Prostate gland (tissue), 2 donors: Measurements from ENCODE around the gene KCNT1. TPM values are rescaled to one million over a fixed set of nuclear protein-coding genes. Genes with fewer than 3 reads are reported as not detected.

Source experiments
- DNase-seq: peaks from one replicate; pipeline ENCODE4 v3.0.0-alpha.2; 2019; ENCODE audit warnings: low spot score
- H3K27ac ChIP-seq, 2 donors: fragments of 200-600 bp; sonication (generic); 2 replicates each; pipeline ENCODE4 v1.5.1; 2017 to 2019
- H3K27me3 ChIP-seq: fragments of 200-600 bp; sonication (generic); replicated peaks from 2 replicates; pipeline ENCODE4 v1.5.1; 2019; ENCODE audit not compliant: insufficient read depth
- H3K36me3 ChIP-seq, 2 donors: fragments of 200-600 bp; sonication (generic); 1 replicate in 1 of 2; 2 replicates in 1 of 2; pipeline versions ENCODE4 v1.5.1 to v1.8.1; 2017 to 2019
- H3K4me1 ChIP-seq: fragments of 200-600 bp; sonication (generic); replicated peaks from 2 replicates; pipeline ENCODE4 v1.5.1; 2019
- H3K4me3 ChIP-seq, 2 donors: fragments of 200-600 bp; sonication (generic); 2 replicates each; pipeline ENCODE4 v1.5.1; 2017 to 2019
- H3K9me3 ChIP-seq: fragments of 200-600 bp; sonication (generic); 2 replicates; pipeline ENCODE4 v1.5.1; 2017
- CTCF ChIP-seq, 4 experiments: fragments of 200-600 bp in 2 of 4; fragments of 450-650 bp in 2 of 4; sonication (generic) in 2 of 4; IDR thresholded peaks; 1 replicate in 3 of 4; 2 replicates in 1 of 4; pipeline ENCODE4 v1.5.1; 2016 to 2019; ENCODE audit warnings: antibody characterized with exemption in 4 of 4, mild to moderate bottlenecking in 2 of 4, moderate library complexity in 2 of 4
- POLR2A ChIP-seq: fragments of 450-650 bp; IDR thresholded peaks from one replicate; pipeline ENCODE4 v1.6.1; 2016; ENCODE audit warnings: antibody characterized with exemption, mild to moderate bottlenecking
- POLR2AphosphoS5 ChIP-seq: sonication (generic); formaldehyde crosslinking; IDR thresholded peaks from one replicate; pipeline ENCODE4 v1.6.1; 2017; ENCODE audit warnings: antibody characterized with exemption
- WGBS: methylation state at CpG from one replicate; pipeline ENCODE4 v1.1.5; 2018; 5-methylcytosine and 5-hydroxymethylcytosine counted together
- intact Hi-C: fragments of 100-400 bp; cut with DNase I; formaldehyde crosslinking; loops from one replicate; pipeline ENCODE4 v1.14.2; 2022
- total RNA-seq, 2 donors: library from RNA; depleted of rRNA; stranded (reverse); fragments of >200 nt; gene quantifications; one replicate each; pipeline ENCODE4 v1.1.0, GENCODE V29; 2016

The KCNT1 gene
- total RNA-seq, 2 donors from 2014 or later: 0.09 to 3.0 TPM

- DNase-seq: no peak
- H3K27me3 ChIP-seq: no peaks in the 10 kb centered on the region
- intact Hi-C loops: no loop called here
- H3K4me1 ChIP-seq: no peaks in the 10 kb centered on the region
- no peak for TF ChIP-seq POLR2A
- TF ChIP-seq CTCF (IDR thresholded peaks at IDR 0.05): no peak
- TF ChIP-seq POLR2AphosphoS5: no peak
- H3K27ac ChIP-seq: no peak overlapping the region
- no peaks in the 10 kb centered on the region for H3K36me3 ChIP-seq
- WGBS: 65% methylated on average over 6 of the region's 7 CpGs
- no peaks in the 10 kb centered on the region for H3K9me3 ChIP-seq
- no peak overlapping the region for H3K4me3 ChIP-seq
Observed at GRCh38 chr9:135794057-135794335, 92.0 kb downstream of the KCNT1 start.

DNA sequence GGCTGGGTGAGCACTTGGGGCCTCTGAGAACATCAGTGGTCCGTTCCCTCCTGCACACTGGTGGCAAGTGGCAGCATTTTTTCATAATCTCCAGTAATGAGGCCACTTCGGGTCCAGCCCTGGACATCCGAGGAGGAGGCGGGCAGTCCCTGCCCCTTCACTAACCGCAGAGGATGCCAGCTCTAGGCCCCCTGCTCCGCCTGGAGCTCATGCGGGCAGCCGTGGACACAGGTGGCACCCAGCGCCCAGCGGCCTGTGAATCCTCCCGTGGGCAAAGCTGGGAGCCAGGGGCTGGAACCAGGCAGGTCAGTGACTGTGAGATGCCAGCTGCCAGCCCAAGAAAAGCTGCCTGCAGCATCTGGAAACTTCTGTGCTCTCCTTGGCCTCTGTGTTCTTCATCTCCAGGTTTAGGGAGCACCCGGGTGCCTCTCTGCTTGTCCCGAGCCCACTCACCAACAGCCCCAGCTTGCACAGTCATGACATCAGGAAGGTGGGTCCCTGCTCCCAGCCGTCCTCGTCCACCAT, 92.4 kb downstream of the KCNT1 start:
- intact Hi-C loops: no loop called here
- Histone ChIP-seq H3K27ac (no peak overlapping the region), H3K36me3 (no peaks in the 10 kb centered on the region), H3K4me1 (no peaks in the 10 kb centered on the region), H3K4me3 (no peak overlapping the region), H3K27me3 (no peaks in the 10 kb centered on the region), H3K9me3 (no peaks in the 10 kb centered on the region)
- no peak for DNase-seq
- 79% methylated on average over 12 of the region's 15 CpGs for WGBS
- TF ChIP-seq POLR2A: no peak
- no peak for TF ChIP-seq CTCF (IDR thresholded peaks at IDR 0.05)
- no peak for TF ChIP-seq POLR2AphosphoS5

DNA sequence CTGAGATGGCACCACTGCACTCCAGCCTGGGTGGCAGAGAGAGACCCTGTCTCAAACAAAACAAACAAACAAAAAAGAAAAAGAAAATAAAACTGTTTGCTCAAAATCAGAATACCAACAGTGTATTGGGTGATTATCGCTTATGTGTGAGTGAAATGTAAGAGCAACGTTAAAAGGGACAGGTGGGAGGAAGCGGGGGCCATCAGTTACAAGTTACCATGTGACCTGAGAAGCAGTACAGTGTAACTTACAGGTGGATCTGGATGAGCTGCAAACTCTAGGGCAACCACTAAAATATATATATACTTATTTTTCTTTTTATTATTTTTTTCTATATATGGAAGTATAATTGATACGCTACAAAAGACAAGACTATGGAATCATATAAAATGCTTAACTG, 93.4 kb downstream of the KCNT1 start:
- Histone ChIP-seq H3K27me3 (no peaks in the 10 kb centered on the region), H3K4me1 (no peaks in the 10 kb centered on the region), H3K4me3 (no peak overlapping the region), H3K9me3 (no peaks in the 10 kb centered on the region), H3K36me3 (no peaks in the 10 kb centered on the region), H3K27ac (no peak overlapping the region)
- no peak for DNase-seq
- intact Hi-C loops: no loop called here
- 88% methylated on average over 4 of the region's 4 CpGs for WGBS
- no peak for TF ChIP-seq POLR2A
- no peak for TF ChIP-seq POLR2AphosphoS5
- no peak for TF ChIP-seq CTCF (IDR thresholded peaks at IDR 0.05)

DNA sequence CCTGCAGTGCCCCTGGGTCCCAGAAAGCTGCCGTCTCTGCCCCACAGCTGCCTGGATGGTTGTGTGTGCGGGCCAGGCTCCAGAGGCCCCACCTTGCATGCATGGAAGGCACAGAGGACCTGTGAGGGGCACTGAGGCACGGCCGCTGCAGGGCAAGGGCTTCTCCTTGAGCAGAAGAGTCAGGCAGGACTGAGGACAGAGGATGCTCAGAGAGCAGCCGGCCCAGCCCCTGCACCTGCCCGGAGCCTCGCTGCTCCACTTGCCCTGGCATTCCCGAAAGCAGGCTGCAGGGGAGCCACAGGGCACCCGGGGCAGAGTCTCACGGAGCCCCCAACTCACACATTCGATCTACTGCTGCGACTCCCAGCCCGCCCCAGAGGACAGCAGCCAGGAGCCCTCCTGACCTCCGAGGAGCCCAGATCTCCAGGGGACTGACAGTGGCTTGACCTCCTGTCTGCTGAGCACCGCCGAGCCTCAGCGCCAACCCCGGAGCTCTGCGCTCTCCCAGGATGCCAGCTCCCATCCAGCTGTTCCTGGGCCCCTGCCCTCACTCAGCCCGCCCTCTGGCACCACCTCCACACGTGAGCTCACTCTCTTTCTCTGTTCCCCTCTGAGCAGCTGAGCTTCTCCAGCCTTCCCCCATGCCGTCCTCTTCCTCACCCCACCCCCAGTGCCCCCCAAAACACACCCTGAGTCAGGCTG, 95.0 kb downstream of the KCNT1 start:
- Histone ChIP-seq H3K4me3 (no peak overlapping the region), H3K36me3 (no peaks in the 10 kb centered on the region), H3K27me3 (no peaks in the 10 kb centered on the region), H3K9me3 (no peaks in the 10 kb centered on the region), H3K4me1 (no peaks in the 10 kb centered on the region), H3K27ac (no peak overlapping the region)
- no peak for DNase-seq
- WGBS: 72% methylated on average over 22 of the region's 22 CpGs
- no peak for TF ChIP-seq POLR2A
- intact Hi-C loops: no loop called here

DNA sequence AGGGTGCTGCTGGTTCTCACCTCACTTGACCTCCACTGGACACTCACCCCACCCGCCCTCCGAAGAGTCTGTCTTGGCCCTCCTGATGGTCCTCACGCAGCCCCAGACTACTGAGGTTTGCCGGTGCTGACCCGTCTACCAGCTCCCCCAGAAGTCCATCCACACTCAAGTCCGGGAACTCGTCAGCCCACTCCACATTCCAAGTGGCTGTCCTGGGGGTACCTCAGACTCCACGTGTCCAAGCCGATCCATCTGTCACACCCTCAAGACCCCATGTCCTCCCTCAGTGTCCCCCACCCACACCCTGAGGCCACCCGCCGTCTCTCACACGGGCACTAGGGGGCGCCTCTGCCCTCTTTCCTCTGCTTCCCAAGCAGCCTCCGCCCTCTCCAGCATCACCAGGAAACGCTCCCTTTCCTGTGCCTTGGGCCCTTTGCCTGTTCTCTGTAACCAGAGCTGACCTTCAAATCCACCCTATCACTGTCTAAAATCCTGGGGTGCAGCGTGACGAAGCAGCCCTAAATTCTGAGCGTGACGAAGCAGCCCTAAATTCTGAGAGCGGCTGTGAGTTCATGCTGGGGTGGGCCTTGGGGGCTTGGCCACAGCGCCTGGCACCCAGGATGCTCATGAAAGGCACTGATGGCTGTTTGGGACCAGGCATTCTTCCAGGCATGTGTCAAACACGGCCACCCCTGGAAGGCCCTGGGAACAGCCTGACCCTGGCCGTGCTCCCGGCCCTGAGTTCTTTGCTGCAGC, 95.7 kb downstream of the KCNT1 start:
- 32% methylated on average over 24 of the region's 24 CpGs for WGBS
- H3K36me3 ChIP-seq: no peaks in the 10 kb centered on the region
- H3K4me1 ChIP-seq: no peaks in the 10 kb centered on the region
- TF ChIP-seq CTCF (IDR thresholded peaks at IDR 0.05): peak in 3 of 4 experiments; percentile 9 to 51 (median 33)
- no peak for TF ChIP-seq POLR2A
- intact Hi-C loops: no loop called here
- H3K4me3 ChIP-seq: no peak overlapping the region
- no peak for DNase-seq
- no peaks in the 10 kb centered on the region for H3K27me3 ChIP-seq
- no peak overlapping the region for H3K27ac ChIP-seq
- no peaks in the 10 kb centered on the region for H3K9me3 ChIP-seq
